Renal cortex interstitium (tissue), 11 donors: ENCODE data around the gene IRF8. TPM values are rescaled to one million over a fixed set of nuclear protein-coding genes. Genes with fewer than 3 reads are reported as not detected.

Experiments used
- DNase-seq, 11 donors: peaks; one replicate each; pipeline ENCODE4 v3.0.0-alpha.2; 2013; ENCODE audit warnings: low read depth in 9 of 11, low spot score in 4 of 11; ENCODE audit errors: extremely low read depth in 1 of 11
- polyA plus RNA-seq, 3 donors: library from polyadenylated mRNA; unstranded; fragments of 120-200 nt; gene quantifications; one replicate each; pipeline ENCODE4 v1.2.1, GENCODE V29; 2013; ENCODE audit not compliant: insufficient read length in 3 of 3

The IRF8 gene
- polyA plus RNA-seq, 3 donors, result 3.3 to 6.5 (median 5.8) TPM

DNA sequence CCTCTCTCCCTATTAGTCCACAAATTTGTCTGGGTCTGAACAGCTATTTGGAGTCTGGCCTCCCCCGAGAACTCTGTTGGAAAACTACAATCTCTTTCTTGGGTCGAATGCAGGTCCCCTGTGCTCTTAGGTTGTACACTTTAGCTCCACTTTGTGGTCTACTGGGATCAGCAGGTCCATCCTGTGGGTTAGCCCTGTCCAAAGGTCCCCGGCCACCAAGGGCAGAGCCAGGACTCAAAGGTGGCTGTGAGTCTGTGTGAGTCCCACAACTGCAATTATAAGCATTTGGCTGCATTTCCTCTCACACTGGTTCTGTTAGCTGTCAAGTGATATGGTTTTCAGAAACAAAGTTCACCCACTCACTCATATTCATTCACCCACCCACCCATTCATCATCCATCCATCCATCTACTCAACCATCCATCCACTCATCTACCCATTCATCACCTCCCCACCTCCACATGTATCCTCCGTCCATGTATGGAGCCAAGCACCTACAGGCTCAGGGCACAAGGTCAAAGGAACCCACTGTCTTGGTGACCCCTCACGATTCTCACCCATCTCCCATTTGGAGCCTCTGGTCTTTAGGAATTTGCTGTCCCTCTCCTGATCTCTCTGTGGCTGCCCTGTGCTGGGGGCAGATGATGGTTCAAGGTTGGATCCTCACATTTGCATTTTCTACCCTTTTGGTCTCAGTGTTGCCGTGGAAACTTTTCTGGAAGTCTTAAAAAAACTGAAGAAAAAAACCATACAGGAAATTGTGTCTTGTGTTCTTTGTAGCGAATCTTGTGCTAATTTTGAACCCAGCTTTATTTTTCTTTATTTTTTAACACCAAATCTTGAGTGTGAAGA lies 45.8 kb downstream of the IRF8 start:
- no peak for DNase-seq

DNA sequence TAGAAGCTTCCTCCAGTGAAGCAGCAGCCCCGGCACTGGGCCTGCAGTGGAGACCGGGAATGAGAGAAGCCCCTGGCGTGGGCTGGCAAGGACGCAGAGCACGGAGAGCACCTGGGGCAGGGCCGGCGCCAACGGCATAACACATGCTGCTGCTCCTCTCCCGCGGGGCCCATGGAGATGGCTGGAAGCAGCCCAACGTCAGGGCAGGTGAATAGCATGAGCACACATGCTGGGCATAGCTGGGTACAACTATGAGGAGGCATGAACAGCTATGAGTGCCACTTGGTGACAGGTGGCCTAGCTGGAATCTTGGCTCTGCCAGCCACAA lies 46.4 kb downstream of the IRF8 start:
- DNase-seq, result no peak

DNA sequence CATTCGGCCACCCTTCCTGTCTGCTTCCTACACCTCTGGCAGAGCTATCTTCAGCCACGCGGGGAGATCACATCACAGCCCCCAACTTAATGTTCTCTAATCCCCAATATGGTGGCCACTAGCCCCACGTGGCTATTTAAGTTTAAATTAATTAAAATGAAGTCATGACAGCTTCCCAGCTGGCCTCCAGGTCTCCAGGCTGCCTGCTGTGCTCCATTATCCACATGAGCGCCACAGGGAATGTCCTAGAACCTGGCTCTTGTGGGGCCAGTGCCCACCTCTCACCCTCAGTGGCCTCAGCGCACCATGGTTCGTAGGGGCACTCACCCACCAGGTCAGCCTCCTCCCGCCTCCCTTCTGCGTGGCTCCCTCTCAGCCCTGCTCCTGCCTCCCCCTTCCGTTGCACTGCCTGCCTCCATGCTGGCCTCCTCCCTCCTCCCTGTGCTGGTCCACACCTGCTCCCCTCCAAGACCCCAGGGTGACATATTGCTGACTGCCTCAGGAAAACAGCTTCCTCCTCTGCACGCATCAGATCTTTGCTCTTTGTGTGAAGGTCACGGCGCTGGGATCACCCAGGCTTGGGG lies 47.7 kb downstream of the IRF8 start:
- no peak for DNase-seq

DNA sequence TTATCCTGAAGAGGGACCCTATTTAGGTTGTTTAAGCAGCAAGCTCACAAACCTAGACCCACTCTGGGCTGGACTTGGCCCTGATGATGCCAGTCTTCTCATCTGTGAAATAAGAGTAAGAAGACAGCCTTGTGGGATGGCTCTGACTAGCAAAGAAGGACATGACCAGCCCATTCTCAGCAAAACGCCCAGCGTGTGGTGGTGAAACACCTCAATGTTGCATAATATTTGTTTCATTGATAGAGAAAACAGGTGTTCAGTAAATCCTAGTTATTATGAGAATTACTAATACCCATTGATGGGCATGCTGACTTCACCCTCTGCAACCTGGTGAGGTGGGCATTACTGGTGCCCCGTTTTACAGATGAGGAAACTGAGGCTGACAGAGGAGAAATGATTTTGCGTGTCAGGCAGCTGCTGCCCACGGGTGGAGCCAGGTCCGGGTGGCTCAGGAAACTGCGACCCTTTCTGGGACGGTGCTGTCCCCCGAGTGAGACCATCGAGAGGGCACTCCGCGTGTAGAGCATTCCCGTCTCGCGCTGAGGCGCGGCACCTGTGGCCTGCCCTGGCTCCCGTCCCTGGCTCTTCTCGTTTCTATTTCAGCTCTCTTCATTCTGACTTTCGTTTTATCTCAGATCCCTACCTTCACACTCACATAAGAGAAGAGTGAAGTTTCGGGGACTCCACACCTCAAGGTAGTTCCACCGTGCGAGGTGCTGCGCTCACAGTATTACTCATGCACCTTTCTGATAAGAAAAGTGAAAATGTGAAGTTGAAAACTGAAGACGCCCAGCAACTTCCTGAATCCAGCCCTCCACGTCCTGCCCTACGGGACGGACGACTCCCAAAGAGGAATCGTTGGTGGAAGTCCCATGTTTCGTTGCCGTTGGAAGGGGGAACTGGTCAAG lies 48.5 kb downstream of the IRF8 start:
- no peak for DNase-seq

DNA sequence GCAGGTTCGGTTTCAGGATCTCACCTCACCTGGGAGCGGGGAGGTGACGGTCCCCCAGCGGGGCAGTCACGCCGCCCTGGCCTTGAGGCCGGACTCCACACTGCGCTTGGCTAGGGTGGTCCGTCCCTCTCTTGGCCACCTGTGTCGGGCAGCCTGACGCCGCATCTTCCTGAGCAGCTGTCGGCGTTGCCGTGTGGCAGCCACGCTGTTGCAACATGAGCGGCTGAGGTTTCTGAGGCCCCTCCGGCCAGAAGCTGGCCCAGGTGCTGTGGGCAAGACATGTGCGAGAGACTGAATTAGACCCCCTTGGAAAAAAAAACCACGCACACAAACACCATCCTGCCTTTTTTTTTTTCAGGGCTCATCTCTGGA lies 49.2 kb downstream of the IRF8 start:
- DNase-seq, result no peak

DNA sequence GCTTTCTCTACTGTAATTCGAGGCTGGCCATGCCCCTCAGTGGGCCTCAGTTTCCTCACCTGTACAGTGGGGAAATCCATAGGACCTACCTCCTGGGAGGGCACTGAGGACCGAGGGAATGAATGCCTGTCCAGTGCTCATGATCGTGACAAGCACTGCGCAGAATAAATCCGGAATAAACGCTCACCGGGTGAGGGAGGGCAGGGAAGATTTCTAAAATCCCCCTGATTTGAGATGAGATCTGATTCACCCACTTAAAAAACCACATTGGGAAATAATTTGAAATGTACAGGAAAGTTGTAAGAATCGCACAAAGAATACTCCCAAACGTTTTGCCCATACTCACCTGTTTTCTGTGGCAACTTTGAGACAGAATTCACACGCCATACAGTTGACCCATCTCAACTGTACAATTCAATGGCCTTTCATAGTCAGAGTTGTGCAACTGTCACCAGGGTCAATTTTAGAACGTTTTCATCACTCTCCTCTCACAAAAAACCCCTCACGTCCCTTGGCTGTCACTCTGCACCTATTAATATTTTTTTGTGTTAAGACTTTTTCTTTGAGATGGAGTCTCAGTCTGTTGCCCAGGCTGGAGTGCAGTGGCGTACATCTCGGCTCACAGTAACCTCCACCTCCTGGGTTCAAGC lies 49.8 kb downstream of the IRF8 start:
- DNase-seq, result no peak

DNA sequence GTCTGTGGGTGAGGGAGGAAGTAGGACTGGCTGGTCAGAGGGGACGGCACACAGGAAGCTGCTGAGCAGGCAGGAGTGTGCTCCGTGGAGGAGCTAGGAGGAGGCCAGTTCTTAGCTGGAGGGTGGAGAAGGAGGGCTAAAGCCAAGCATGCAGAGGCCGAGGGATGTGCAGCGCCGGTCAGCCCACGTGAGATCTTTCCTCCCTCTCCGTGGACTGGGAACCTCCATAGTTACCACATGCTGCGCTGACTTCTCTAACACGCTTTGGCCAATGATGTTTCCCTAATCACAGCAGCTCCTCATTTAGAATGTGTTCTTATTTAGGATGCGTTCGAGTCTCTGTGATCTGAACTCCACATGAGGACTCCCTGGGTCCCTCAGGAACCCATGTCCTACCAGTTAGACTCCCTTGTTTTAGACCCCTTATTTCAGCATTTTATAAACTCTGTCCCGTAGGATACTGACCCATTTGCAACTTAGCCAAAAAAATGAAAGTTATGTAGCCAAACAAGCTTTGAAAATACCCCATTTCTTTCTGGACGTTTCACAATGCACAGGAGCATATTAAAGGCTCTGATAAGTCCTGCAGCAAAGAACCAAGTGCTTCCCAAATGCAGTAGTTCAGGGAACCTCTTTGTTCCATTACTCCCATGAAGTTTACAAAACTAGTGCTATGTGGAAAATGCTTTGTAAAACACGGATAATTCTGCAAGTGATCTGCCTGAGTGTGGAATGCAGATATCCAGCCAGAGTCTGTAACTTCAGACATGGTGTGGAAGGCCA lies 51.4 kb downstream of the IRF8 start:
- DNase-seq, result no peak

DNA sequence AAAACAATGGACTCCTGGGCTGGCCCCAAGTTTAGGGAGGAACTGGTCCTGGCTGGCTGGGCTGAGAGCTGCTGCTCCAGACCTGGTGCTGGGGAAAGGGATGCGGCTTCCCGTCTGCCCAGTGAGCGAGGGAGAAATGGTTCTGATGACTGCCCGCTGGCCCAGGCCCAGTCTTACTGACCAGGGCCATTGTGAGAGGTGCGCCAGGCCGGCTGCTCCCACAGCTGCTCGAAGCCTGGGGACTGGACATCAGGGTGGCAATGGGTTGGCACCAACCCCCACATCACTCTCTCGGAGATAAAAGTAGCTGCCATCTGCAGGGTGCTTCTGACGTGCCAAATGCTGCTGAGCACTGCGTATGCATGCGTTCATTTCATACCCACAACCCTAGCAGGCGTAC lies 53.2 kb downstream of the IRF8 start:
- DNase-seq, result no peak

DNA sequence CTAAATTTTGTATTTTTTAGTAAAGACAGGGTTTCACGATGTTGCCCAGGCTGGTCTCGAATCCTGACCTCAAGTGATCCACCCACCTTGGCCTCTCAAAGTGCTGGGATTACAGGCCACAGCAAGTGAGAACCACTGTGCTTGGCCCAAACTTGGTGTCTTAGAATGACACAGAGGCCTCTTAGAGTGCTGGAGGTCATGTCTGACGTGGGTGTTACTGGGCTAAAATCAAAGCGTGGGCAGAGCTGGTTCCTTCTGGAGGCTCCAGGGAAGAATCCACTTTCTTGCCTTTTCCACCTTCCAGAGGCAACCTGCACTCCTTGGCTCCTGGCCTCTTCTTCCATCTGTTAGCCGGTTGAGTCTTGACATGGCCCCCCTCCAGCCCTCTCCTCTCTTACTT lies 53.8 kb downstream of the IRF8 start:
- no peak for DNase-seq

DNA sequence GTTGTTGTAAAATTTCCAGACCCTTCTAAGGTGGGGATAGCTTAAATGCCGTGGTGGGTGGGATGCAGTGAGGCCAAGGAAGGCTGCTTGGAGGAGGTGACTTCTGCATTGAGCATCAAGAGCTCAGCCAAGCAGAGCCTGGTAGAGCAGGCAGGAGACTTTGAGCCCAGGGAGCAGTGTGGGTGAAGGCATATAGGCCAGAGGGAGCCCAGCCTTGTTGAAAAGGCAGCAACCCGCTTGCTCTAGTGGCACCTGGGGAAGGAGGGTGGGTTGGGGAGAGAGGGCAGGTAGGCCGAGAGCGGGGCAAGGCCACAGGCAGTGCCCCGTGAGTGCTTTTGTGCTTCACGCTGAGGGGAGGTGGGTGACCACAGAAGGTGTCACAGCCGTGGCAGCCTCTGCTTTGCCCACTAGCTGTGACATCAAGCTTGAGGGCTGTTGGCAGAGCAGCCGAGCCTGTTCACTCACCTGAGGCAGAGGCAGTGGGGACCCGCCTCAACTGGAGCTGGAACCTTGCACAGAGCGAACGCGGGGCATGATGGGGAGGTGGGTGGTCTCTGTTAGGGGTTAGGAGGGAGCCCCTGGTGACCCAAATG lies 56.1 kb downstream of the IRF8 start:
- DNase-seq, result no peak

DNA sequence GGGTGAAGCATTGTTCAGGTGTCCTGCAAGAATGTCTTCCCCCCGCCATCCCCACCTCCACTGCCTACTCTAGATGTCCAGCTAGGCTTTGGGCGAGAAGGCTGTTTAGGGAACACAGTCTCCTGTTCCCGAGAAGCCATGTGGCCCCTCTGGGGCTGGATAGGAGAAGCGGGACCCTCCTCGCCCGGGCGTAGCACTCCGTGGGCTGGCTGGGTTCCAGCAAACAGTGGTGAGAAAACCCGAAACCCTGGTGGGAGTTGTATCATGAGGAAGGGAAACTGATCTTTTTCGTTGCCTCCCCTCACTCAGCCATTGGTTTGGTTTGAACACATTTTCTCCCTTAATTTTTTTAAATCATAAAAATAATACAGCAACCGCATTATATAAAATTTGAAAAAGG lies 56.6 kb downstream of the IRF8 start:
- DNase-seq, result no peak

DNA sequence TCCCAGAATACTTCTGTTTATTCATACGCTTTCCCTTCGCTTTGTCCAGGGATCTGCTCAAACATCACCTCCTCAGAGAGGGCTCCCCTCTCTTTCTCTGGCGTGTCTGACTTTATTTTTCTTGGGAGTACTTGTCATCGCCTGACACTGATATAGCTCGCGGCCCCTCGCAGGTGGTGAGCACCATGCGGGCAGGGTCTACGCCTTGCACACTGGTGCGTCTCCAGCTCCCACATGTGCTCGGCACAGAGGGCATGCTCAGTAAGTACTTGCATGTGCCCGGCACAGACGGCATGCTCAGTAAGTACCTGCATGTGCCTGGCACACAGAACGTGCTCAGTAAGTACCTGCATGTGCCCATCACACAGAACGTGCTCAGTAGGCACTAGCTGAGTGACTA lies 57.5 kb downstream of the IRF8 start:
- no peak for DNase-seq

DNA sequence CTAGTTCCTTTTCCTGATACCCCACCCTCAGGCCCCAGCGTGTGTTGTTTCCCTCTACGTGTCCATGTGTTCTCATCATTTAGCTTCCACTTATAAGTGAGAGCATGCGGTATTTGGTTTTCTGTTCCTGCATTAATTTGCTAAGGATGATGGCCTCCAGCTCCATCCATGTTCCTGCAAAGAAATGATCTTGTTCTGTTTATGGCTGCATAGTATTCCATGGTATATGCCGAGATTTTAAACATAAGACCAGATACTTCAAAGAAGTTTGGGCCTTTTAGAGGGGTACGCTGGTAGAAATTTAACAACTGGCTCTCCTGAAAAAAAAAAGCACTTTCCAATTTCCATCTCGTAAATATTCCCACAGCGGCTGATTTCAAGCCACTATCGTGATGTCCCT lies 59.8 kb downstream of the IRF8 start:
- DNase-seq, result no peak

DNA sequence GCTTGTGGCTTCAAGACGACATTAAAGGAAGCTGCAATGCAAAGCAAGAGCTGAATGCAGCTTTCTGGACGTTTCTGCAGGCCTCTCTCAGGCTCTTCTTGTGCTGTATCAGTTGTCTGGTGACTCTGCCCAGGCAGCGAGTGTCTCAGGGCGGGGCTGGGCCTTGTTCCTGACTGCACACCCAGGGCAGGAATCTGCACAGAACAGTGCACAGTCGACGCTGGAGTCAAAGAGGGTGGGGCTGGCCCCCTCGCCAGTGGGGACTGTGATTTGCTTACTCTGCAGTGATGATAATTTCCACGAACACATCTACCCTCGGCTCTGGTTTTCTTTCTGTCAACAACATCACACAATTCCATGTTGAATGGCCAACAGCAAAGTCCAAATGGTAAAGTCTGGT lies 60.7 kb downstream of the IRF8 start:
- no peak for DNase-seq

DNA sequence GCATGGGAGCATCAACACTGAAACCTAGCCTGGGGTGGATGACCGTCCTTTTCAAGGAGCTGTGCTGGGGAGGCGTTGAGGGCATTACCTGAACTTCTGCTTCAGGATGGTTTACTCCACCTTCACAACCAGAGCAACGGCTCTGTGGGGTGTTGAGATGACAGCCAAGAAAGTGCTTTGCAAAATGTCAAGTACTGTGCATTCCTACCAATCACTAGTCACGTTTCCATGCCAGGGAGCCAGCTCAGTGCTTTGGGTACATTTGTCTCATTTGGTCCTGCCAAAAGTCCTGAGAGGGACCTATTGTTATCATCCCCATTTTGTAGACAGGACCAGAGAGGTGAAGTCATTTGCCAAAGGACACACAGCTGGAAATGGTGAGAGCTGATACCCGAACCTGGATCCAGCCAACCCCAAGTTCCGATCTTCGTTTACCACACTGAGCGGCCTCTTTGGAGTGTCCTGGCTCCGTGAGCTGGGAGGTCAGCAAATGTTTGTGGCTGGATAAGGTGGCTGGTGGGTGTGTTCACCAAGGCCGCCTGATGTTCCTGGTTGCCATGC lies 61.6 kb downstream of the IRF8 start:
- no peak for DNase-seq

DNA sequence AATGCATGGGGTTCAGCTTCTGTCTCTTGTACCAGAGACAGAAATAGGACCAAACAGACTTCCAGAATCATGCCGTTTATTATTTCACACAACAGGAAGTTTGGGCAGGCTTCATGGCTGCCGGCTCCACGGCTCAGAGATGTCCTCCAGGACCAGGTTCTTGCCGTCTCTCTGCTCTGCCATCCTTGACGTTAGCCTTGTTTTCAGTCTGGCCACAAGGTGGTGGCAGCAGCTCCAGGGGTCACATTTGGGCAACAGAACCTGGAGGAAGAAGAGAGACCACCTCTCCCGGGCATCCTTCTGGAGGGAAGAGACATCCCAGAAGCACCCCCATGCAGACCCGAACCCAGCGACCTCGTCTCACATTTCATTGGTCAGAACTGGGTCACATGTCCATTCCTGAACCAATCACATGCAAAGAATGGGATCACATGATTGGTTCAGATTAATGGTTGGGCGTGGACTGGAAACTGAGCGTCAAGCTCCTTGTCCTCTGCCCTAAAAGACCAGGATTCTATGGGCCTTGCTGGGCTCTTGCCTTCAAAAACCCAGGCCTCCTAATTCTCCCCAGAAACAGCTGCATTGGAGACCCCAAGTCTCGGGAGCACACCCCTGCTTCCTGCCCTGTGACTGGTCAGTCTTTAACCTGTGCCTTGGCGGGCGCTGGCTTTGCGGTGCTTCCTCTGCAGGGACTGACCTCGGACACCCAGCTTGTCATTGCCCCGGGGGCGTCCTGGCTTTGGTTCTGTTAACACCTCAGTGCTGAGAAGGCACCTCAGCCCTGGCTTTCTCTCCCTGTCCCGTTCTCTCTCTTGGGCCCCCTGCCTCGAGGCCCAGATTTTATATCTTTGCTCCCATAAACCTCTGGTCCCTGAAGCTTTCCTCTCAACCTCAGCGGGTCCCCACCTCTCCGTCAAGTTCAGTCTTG lies 63.3 kb downstream of the IRF8 start:
- no peak for DNase-seq

DNA sequence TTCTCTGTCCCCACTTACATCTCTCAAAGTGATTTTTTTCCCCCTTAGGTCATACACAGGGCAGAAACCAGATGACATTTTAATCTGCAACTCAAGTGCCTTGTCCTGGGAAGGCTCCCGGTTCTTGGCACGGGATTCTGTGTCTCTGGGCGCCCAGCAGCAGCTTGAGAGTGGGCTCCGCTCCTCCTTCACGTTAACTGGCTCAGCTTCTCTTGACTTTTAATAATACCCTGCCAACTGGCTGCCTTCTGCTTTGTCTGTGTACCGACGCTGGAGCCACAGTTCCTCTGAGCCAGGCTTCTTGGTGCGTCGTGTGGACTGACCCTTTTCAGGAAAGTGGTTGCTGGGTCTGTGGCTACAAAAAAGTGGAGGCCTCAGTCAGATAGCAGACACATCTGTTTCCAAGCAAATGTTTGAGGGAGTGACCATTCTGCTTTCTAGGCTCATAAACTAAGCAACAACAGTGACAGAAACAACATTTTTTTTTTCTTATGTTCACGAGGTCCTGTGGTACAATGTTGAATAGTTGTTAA lies 64.9 kb downstream of the IRF8 start:
- peak in 1 of 11 donors; percentile 25 for DNase-seq
